Prostate gland (tissue), 2 donors: Measurements from ENCODE around the gene RCOR1. TPM values are rescaled to one million over a fixed set of nuclear protein-coding genes. Genes with fewer than 3 reads are reported as not detected.
A peak's percentile ranks its signal among the peaks of the same experiment; 100 is the strongest.

Experiments
- DNase-seq: peaks from one replicate; pipeline ENCODE4 v3.0.0-alpha.2; 2019; ENCODE audit warnings: low spot score
- H3K27ac ChIP-seq, 2 donors: fragments of 200-600 bp; sonication (generic); 2 replicates each; pipeline ENCODE4 v1.5.1; 2017 to 2019
- H3K27me3 ChIP-seq: fragments of 200-600 bp; sonication (generic); replicated peaks from 2 replicates; pipeline ENCODE4 v1.5.1; 2019; ENCODE audit not compliant: insufficient read depth
- H3K36me3 ChIP-seq, 2 donors: fragments of 200-600 bp; sonication (generic); 1 replicate in 1 of 2; 2 replicates in 1 of 2; pipeline versions ENCODE4 v1.5.1 to v1.8.1; 2017 to 2019
- H3K4me1 ChIP-seq: fragments of 200-600 bp; sonication (generic); replicated peaks from 2 replicates; pipeline ENCODE4 v1.5.1; 2019
- H3K4me3 ChIP-seq, 2 donors: fragments of 200-600 bp; sonication (generic); 2 replicates each; pipeline ENCODE4 v1.5.1; 2017 to 2019
- H3K9me3 ChIP-seq: fragments of 200-600 bp; sonication (generic); 2 replicates; pipeline ENCODE4 v1.5.1; 2017
- POLR2A ChIP-seq: fragments of 450-650 bp; IDR thresholded peaks from one replicate; pipeline ENCODE4 v1.6.1; 2016; ENCODE audit warnings: antibody characterized with exemption, mild to moderate bottlenecking
- POLR2AphosphoS5 ChIP-seq: sonication (generic); formaldehyde crosslinking; IDR thresholded peaks from one replicate; pipeline ENCODE4 v1.6.1; 2017; ENCODE audit warnings: antibody characterized with exemption
- WGBS: methylation state at CpG from one replicate; pipeline ENCODE4 v1.1.5; 2018; 5-methylcytosine and 5-hydroxymethylcytosine counted together
- intact Hi-C: fragments of 100-400 bp; cut with DNase I; formaldehyde crosslinking; loops from one replicate; pipeline ENCODE4 v1.14.2; 2022
- total RNA-seq, 2 donors: library from RNA; depleted of rRNA; stranded (reverse); fragments of >200 nt; gene quantifications; one replicate each; pipeline ENCODE4 v1.1.0, GENCODE V29; 2016
- TF ChIP-seq, protein P1 (sequence below), 4 experiments: fragments of 200-600 bp in 2 of 4; fragments of 450-650 bp in 2 of 4; sonication (generic) in 2 of 4; IDR thresholded peaks; 1 replicate in 3 of 4; 2 replicates in 1 of 4; pipeline ENCODE4 v1.5.1; 2016 to 2019; ENCODE audit warnings: antibody characterized with exemption in 4 of 4, mild to moderate bottlenecking in 2 of 4, moderate library complexity in 2 of 4

RCOR1 gene
- total RNA-seq, 2 donors from 2014 or later, result 14.4 to 26.6 TPM

DNA sequence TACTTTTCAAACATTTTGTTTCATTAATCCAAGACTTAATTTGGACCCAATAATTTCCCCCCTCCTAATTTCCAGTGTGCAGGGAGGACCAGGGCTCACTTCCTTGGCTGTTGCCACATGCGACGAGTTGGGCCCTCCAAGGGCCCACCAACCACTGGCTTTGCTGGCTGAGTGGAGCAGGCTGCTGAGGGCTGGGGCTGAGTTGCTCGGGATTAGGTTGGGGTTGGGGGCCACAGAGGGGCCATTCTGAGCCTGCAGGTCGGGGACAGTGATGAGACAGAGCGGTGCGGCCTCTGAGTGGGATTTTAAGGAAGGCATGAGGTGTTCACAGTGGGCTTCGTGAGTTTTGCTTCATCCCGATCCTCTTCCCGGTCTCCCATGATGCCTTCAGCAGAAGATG is 178.7 kb downstream of the RCOR1 start:
- Histone ChIP-seq H3K9me3 (no peaks in the 10 kb centered on the region), H3K4me1 (no peaks in the 10 kb centered on the region), H3K36me3 (no peaks in the 10 kb centered on the region), H3K4me3 (no peak overlapping the region), H3K27ac (no peak overlapping the region), H3K27me3 (no peaks in the 10 kb centered on the region)
- DNase-seq, result no peak
- 93% methylated on average over 9 of the region's 9 CpGs for WGBS
- intact Hi-C loops, result loop anchor here (5.0 kb wide), 1 partner anchor 141 kb away; no protein-coding TSS in a partner anchor
- TF ChIP-seq, protein P1, sequence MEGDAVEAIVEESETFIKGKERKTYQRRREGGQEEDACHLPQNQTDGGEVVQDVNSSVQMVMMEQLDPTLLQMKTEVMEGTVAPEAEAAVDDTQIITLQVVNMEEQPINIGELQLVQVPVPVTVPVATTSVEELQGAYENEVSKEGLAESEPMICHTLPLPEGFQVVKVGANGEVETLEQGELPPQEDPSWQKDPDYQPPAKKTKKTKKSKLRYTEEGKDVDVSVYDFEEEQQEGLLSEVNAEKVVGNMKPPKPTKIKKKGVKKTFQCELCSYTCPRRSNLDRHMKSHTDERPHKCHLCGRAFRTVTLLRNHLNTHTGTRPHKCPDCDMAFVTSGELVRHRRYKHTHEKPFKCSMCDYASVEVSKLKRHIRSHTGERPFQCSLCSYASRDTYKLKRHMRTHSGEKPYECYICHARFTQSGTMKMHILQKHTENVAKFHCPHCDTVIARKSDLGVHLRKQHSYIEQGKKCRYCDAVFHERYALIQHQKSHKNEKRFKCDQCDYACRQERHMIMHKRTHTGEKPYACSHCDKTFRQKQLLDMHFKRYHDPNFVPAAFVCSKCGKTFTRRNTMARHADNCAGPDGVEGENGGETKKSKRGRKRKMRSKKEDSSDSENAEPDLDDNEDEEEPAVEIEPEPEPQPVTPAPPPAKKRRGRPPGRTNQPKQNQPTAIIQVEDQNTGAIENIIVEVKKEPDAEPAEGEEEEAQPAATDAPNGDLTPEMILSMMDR (IDR thresholded peaks at IDR 0.05), result no peak
- TF ChIP-seq POLR2AphosphoS5 (no peak), POLR2A (no peak)

DNA sequence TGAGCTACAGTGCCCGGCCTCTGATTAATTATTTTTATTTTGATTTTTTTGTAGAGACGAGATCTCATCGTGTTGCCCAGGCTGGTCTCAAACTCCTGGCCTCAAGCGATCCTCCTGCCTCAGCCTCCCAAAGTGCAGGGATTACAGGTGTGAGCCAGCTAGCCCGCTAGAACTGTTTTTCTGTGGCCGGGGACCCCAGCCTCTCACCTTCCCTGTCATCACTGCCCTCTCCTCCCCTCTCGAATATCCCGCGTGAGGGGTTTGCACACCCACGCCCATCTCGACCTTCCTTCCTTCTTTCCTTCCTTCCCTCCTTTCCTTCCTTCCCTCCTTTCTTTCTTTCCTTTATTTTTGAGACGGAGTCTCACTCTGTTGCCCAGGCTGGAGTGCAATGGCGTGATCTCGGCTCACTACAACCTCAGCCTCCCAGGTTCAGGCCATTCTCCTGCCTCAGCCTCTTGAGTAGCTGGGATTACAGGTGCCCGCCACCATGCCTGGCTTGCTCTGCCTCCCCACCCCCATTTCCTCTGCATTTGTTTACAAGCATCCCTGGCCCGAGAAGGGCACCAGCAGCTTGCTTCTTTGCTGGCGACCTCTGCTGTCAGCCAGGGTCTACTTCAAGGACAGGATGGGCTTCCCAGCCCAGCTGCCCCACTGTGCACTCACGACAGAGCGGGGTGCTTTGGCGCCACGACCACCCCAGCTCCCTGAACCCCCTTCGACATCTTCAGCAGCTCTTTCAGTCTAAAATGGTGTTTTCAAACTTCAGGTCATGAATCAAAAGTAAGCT is 180.5 kb downstream of the RCOR1 start:
- TF ChIP-seq, protein P1 (IDR thresholded peaks at IDR 0.05), result no peak
- TF ChIP-seq POLR2A, result no peak
- no peak for TF ChIP-seq POLR2AphosphoS5
- H3K9me3 ChIP-seq, result no peaks in the 10 kb centered on the region
- no peak overlapping the region for H3K27ac ChIP-seq
- no peaks in the 10 kb centered on the region for H3K4me1 ChIP-seq
- whole genome bisulfite sequencing, result 76% methylated on average over 22 of the region's 22 CpGs
- H3K27me3 ChIP-seq, result no peaks in the 10 kb centered on the region
- intact Hi-C loops, result loop anchor here (5.0 kb wide), 1 partner anchor 139 kb away; no protein-coding TSS in a partner anchor
- H3K4me3 ChIP-seq, result no peak overlapping the region
- no peaks in the 10 kb centered on the region for H3K36me3 ChIP-seq
- no peak for DNase-seq

DNA sequence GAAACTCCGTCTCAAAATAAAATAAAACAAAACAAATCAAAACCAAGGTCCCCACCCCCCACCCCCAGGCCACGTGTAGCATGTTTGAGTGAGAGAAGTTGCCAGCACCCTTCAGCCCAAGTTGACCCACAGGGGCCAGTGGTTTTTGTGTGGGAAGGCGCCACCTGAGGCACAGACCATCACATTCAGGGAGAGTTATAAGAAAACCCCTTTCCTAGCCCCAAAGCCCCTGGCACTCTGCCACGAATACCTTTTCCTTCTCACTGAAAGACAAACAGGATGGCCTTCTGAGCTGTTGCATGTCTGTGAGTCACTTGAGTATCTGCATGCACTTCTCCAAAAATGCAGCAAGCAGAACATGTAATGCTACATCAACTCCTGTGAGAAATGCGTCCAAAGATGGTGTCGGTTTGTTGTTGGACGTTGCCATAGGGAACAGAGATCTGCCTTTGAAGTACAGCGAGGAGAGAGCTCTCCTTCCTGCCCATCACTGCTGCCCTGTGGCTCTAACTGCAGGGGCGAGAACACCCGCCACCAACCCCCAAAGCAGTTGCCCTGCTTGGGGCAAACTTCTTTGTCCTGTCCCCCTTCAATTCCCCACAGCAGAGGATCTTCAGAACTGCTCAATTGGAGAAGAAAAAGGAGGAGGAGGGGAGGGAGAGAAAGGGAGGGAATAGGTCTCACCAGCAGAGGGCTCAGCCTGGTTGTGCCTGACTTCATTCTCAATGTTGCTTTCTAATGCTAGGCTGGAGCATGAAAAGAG is 182.1 kb downstream of the RCOR1 start:
- Histone ChIP-seq H3K36me3 (no peaks in the 10 kb centered on the region), H3K27ac (no peak overlapping the region), H3K9me3 (no peaks in the 10 kb centered on the region), H3K4me3 (no peak overlapping the region), H3K4me1 (no peaks in the 10 kb centered on the region), H3K27me3 (no peaks in the 10 kb centered on the region)
- TF ChIP-seq, protein P1 (IDR thresholded peaks at IDR 0.05), result peak; percentile 33 to 74 (median 70)
- TF ChIP-seq POLR2A (no peak), POLR2AphosphoS5 (peak; percentile 56)
- intact Hi-C loops, result loop anchor here (5.0 kb wide), 1 partner anchor 138 kb away; no protein-coding TSS in a partner anchor
- DNase-seq, result peak; percentile 57
- 36% methylated on average over 10 of the region's 10 CpGs for WGBS

DNA sequence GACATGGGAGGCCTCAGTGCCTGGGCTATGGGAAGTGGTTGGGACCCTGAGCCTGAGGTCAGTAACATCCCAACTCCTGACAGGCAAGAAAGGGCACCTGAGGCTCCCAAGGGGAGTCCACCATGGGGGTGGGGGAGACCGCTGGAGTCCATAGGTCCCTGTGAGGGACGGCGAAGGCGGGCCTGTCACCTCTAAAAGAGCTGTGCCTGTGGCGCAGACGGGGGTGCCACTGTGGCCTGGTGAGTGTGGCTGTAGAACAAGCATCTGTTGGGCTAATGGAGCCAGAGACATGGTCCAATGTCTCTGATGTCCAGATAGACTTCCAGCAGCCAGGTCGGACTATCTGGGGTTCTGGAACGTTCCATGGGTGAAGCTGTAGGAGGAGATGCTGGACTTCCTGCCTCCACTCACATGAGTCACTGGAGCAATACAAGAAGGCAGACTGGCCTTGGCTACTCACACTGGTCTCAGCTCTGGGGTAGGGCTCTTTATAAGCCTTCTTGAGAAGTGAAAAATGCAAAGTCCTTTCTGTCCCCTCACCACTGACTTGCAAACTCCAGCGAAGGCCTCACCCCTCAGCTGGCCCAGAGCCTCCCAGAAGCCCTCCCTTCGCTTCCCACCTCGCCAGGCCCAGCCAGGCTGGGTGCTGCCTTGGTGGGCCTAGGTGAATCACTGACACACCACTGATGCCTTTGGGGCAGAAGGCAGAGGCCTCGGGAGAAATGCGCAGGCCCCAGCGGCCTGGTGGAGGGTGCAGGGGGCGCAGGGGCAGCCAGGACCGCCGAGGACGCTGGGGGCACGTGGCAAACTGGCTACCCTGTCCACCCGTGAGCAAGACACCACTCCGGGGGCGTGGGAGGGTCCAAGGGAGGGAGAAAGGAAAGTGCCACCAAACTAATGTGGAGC is 183.7 kb downstream of the RCOR1 start:
- H3K27me3 ChIP-seq, result no peaks in the 10 kb centered on the region
- H3K27ac ChIP-seq, result peak overlapping the region; percentile 24 to 30
- TF ChIP-seq, protein P1 (IDR thresholded peaks at IDR 0.05), result no peak
- no peak for TF ChIP-seq POLR2AphosphoS5
- no peak for TF ChIP-seq POLR2A
- no peaks in the 10 kb centered on the region for H3K36me3 ChIP-seq
- no peaks in the 10 kb centered on the region for H3K9me3 ChIP-seq
- no peaks in the 10 kb centered on the region for H3K4me1 ChIP-seq
- intact Hi-C loops, result no loop called here
- DNase-seq, result no peak
- H3K4me3 ChIP-seq, result peak overlapping the region in 1 of 2 donors; percentile 12
- 88% methylated on average over 20 of the region's 22 CpGs for WGBS
